ENCODE results near the gene ANTXR1.

The ANTXR1 gene

GRCh38 chr2:69030800-69031428, 17.9 kb downstream of the ANTXR1 start:
- TF ChIP-seq, protein P1, sequence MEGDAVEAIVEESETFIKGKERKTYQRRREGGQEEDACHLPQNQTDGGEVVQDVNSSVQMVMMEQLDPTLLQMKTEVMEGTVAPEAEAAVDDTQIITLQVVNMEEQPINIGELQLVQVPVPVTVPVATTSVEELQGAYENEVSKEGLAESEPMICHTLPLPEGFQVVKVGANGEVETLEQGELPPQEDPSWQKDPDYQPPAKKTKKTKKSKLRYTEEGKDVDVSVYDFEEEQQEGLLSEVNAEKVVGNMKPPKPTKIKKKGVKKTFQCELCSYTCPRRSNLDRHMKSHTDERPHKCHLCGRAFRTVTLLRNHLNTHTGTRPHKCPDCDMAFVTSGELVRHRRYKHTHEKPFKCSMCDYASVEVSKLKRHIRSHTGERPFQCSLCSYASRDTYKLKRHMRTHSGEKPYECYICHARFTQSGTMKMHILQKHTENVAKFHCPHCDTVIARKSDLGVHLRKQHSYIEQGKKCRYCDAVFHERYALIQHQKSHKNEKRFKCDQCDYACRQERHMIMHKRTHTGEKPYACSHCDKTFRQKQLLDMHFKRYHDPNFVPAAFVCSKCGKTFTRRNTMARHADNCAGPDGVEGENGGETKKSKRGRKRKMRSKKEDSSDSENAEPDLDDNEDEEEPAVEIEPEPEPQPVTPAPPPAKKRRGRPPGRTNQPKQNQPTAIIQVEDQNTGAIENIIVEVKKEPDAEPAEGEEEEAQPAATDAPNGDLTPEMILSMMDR (IDR thresholded peaks at IDR 0.05), result no peak
- Histone ChIP-seq H3K9me3 (no peaks in the 10 kb centered on the region), H3K4me3 (no peak overlapping the region), H3K27ac (peak overlapping the region in 1 of 2 donors; percentile 51), H3K4me1 (peaks cover 0 to 67% (median 33%) of the 10 kb centered on the region in 4 donors), H3K27me3 (no peaks in the 10 kb centered on the region), H3K36me3 (no peaks in the 10 kb centered on the region)
- intact Hi-C loops (cut with DNase I; ENCODE audit: low total_unique reads), result no loop called here
- no peak for DNase-seq

DNA sequence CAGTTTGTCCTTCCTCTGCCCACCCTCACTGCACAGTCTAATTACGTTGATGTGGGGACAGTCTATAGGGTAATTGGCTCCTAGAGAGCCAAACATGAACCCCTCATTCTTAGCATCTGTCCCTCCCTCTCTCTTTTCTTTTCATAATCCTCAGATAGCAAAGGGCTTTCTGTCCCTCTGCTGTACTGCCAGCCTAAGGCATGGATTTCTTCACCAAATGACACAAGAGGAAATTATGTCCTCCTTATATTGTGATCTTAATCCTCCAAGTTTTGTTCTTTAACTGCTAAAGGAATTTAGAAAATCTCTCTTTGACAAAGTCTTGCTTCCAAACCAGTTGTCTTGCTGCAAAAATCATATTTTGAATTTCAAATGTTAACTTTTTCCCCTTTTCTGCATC, 18.5 kb downstream of the ANTXR1 start:
- DNase-seq, result no peak
- TF ChIP-seq, protein P1 (IDR thresholded peaks at IDR 0.05), result no peak
- no peak overlapping the region for H3K4me3 ChIP-seq
- H3K27ac ChIP-seq, result peak overlapping the region in 1 of 2 donors; percentile 51
- no peaks in the 10 kb centered on the region for H3K9me3 ChIP-seq
- intact Hi-C loops (cut with DNase I; ENCODE audit: low total_unique reads), result no loop called here
- H3K27me3 ChIP-seq, result no peaks in the 10 kb centered on the region
- no peaks in the 10 kb centered on the region for H3K36me3 ChIP-seq
- peaks cover 0 to 65% (median 31%) of the 10 kb centered on the region in 4 donors for H3K4me1 ChIP-seq

- TF ChIP-seq, protein P1 (IDR thresholded peaks at IDR 0.05), result no peak
- intact Hi-C loops (cut with DNase I; ENCODE audit: low total_unique reads), result no loop called here
- Histone ChIP-seq H3K36me3 (no peaks in the 10 kb centered on the region), H3K27ac (peak overlapping the region; percentile 1 to 51), H3K9me3 (no peaks in the 10 kb centered on the region), H3K27me3 (no peaks in the 10 kb centered on the region), H3K4me3 (no peak overlapping the region), H3K4me1 (peaks cover 0 to 71% (median 33%) of the 10 kb centered on the region in 4 donors)
- no peak for DNase-seq
Measured at GRCh38 chr2:69032336-69032735, 19.4 kb downstream of the ANTXR1 start.

DNA sequence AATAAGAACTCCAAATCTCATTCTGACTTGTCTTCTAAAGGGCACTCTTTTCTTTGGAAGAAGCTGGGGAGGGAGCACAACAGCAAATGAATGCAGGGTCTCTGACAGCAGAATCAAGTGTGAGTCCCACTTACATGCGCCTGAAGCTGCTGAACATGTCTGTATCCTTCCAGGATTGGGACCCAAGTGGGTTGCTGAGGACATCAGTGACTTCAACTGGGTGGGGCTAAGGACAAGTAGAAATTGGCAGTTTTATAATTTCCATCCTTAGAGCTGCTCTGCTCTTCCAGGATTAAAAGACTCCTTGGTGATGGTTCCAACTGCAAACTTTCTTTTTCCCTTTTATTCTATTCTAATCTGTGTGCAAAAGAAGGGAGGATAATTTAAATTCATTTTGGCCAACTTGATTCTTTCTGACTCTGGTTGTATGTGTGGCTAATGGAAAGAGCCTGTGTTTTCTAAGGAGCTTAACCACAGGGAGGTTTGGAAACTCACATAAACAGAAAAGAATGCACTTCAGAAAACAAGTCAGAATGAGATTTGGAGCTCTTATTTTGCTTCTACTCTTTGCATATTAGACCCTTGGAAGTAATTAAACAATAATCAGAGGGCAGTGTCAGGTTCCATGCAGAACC, 20.6 kb downstream of the ANTXR1 start:
- TF ChIP-seq, protein P1 (IDR thresholded peaks at IDR 0.05), result no peak
- Histone ChIP-seq H3K4me3 (no peak overlapping the region), H3K36me3 (no peaks in the 10 kb centered on the region), H3K4me1 (peaks cover 0 to 75% (median 38%) of the 10 kb centered on the region in 4 donors), H3K27me3 (no peaks in the 10 kb centered on the region), H3K27ac (peak overlapping the region; percentile 51 to 52), H3K9me3 (no peaks in the 10 kb centered on the region)
- no peak for DNase-seq
- intact Hi-C loops (cut with DNase I; ENCODE audit: low total_unique reads), result no loop called here

DNA sequence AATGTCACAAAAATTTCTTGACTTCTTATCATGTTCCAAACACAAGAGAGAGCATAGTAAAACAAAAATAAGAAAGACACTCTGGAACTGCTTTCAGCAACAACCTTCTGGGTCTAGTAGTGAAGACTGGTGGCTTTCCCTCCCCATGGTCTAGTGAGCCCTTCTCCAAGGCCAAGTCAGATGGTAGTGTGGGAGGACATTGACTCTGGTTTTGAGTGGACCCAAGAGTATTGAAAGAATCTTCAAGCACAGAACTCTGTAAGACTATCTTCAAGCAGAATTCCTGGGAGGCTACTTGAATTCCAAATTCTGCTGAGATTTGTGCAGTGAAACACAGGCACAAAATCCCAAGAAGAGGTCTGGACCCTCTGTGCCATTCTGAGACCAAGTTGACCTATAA, 21.1 kb downstream of the ANTXR1 start:
- H3K9me3 ChIP-seq, result no peaks in the 10 kb centered on the region
- H3K27ac ChIP-seq, result peak overlapping the region; percentile 51 to 52
- peaks cover 0 to 80% (median 38%) of the 10 kb centered on the region in 4 donors for H3K4me1 ChIP-seq
- no peaks in the 10 kb centered on the region for H3K36me3 ChIP-seq
- H3K4me3 ChIP-seq, result no peak overlapping the region
- H3K27me3 ChIP-seq, result no peaks in the 10 kb centered on the region
- intact Hi-C loops (cut with DNase I; ENCODE audit: low total_unique reads), result no loop called here
- DNase-seq, result no peak
- TF ChIP-seq, protein P1 (IDR thresholded peaks at IDR 0.05), result no peak
